VCaP (cell line): ENCODE data around the gene HAX1.
"Not testable (repeated sequence)": the region's sequence is repeated elsewhere in the genome, so short reads cannot be mapped to it uniquely, and the experiment has no call there.

Experiments used
- H3K27ac ChIP-seq: fragments of 450-650 bp; 2 replicates; pipeline ENCODE4 v1.5.1; 2017
- CTCF ChIP-seq: fragments of 450-650 bp; conservative IDR thresholded peaks from 2 replicates; pipeline ENCODE4 v1.5.1; 2017; ENCODE audit warnings: mild to moderate bottlenecking, moderate library complexity

HAX1 gene

GRCh38 chr1:154313066-154313356 is 40.6 kb downstream of the HAX1 start:
- no peak overlapping the region for H3K27ac ChIP-seq
- TF ChIP-seq CTCF: no peak

- not testable (repeated sequence) for H3K27ac ChIP-seq
These were observed 41.8 kb downstream of the HAX1 start for GRCh38 chr1:154314226-154314625.

GRCh38 chr1:154316704-154317103 is 44.3 kb downstream of the HAX1 start:
- H3K27ac ChIP-seq: no peak overlapping the region
- TF ChIP-seq CTCF: no peak

GRCh38 chr1:154318386-154318785 is 46.0 kb downstream of the HAX1 start:
- TF ChIP-seq CTCF: no peak
- no peak overlapping the region for H3K27ac ChIP-seq

GRCh38 chr1:154320882-154321608 is 48.6 kb downstream of the HAX1 start, which contains the start of gene AQP10:
TSS of gene AQP10 (plus strand) at chr1:154321093. CDS start at chr1:154321156, 63 bp downstream.
- H3K27ac ChIP-seq: no peak within 1 kb of the TSS

GRCh38 chr1:154321609-154321934 is 49.1 kb downstream of the HAX1 start:
- not testable (repeated sequence) for H3K27ac ChIP-seq

More at GRCh38 chr1:154320882-154321608, 48.6 kb downstream of the HAX1 start, which contains the start of gene AQP10:
- no peak for TF ChIP-seq CTCF

- no peak for TF ChIP-seq CTCF
- H3K27ac ChIP-seq: no peak overlapping the region
These were observed 51.1 kb downstream of the HAX1 start for GRCh38 chr1:154323493-154323892.

GRCh38 chr1:154324241-154324640 is 51.8 kb downstream of the HAX1 start:
- H3K27ac ChIP-seq: peak overlapping the region; percentile 58; the same call in 1 of the 2 replicates
- no peak for TF ChIP-seq CTCF
